GM18502 (cell line): ENCODE measurements around the gene PRCC.

ENCODE experiments used
- ATAC-seq: cut with Tn5 transposase; IDR thresholded peaks from one replicate; pipeline ENCODE4 v1.9.1; 2021; ENCODE audit warnings: mild to moderate bottlenecking; ENCODE audit not compliant: unreplicated experiment, poor library complexity

The PRCC gene

GRCh38 chr1:156811168-156811567, 43.8 kb downstream of the PRCC start:
- no peak for ATAC-seq

- ATAC-seq = no peak
These were observed 45.1 kb downstream of the PRCC start for GRCh38 chr1:156812293-156812990.

GRCh38 chr1:156813298-156813697, 46.0 kb downstream of the PRCC start:
- ATAC-seq = no peak

- ATAC-seq = no peak
These were observed 46.6 kb downstream of the PRCC start for GRCh38 chr1:156813750-156814570.

GRCh38 chr1:156814571-156815260, 47.4 kb downstream of the PRCC start:
- ATAC-seq = no peak

GRCh38 chr1:156815307-156815826, 48.0 kb downstream of the PRCC start:
- no peak for ATAC-seq

GRCh38 chr1:156815961-156816422, 48.7 kb downstream of the PRCC start:
- no peak for ATAC-seq

- ATAC-seq = peak; percentile 81
These were observed 49.4 kb downstream of the PRCC start, which contains the start of gene SH2D2A for GRCh38 chr1:156816561-156817328. Gene SH2D2A (minus strand): TSS chr1:156816848. CDS start chr1:156816708, 140 bp downstream.

GRCh38 chr1:156821801-156822200, 54.5 kb downstream of the PRCC start:
- no peak for ATAC-seq

- no peak for ATAC-seq
These were observed 55.3 kb downstream of the PRCC start for GRCh38 chr1:156822680-156823079.

GRCh38 chr1:156823210-156823790, 56.0 kb downstream of the PRCC start:
- no peak for ATAC-seq

GRCh38 chr1:156826630-156827029, 59.3 kb downstream of the PRCC start:
- ATAC-seq = no peak

- no peak for ATAC-seq
These were observed 61.2 kb downstream of the PRCC start for GRCh38 chr1:156828400-156829124.

- ATAC-seq = no peak
These were observed 65.1 kb downstream of the PRCC start for GRCh38 chr1:156832434-156832833.

GRCh38 chr1:156833603-156834002, 66.3 kb downstream of the PRCC start:
- no peak for ATAC-seq

GRCh38 chr1:156834322-156834721, 67.0 kb downstream of the PRCC start:
- ATAC-seq = no peak

GRCh38 chr1:156836041-156836654, 68.8 kb downstream of the PRCC start:
- no peak for ATAC-seq

GRCh38 chr1:156836892-156837291, 69.6 kb downstream of the PRCC start:
- ATAC-seq = no peak
